Astrocyte (in vitro differentiated cells and primary cell): ENCODE results near the gene AFM.

Source experiments
- EZH2 ChIP-seq: IDR thresholded peaks from 2 replicates; pipeline ENCODE4 v1.6.1; 2012; ENCODE audit warnings: mild to moderate bottlenecking, low read length, inconsistent platforms; ENCODE audit not compliant: insufficient read depth
- TF ChIP-seq, protein P1 (sequence below): IDR thresholded peaks from 2 replicates; pipeline ENCODE4 v1.5.1; 2011; ENCODE audit warnings: low read depth, mild to moderate bottlenecking, inconsistent platforms, low read length, moderate library complexity; ENCODE audit not compliant: insufficient read depth

GRCh38 chr4:73487233-73487632, 5.7 kb downstream of the AFM start:
- TF ChIP-seq, protein P1, sequence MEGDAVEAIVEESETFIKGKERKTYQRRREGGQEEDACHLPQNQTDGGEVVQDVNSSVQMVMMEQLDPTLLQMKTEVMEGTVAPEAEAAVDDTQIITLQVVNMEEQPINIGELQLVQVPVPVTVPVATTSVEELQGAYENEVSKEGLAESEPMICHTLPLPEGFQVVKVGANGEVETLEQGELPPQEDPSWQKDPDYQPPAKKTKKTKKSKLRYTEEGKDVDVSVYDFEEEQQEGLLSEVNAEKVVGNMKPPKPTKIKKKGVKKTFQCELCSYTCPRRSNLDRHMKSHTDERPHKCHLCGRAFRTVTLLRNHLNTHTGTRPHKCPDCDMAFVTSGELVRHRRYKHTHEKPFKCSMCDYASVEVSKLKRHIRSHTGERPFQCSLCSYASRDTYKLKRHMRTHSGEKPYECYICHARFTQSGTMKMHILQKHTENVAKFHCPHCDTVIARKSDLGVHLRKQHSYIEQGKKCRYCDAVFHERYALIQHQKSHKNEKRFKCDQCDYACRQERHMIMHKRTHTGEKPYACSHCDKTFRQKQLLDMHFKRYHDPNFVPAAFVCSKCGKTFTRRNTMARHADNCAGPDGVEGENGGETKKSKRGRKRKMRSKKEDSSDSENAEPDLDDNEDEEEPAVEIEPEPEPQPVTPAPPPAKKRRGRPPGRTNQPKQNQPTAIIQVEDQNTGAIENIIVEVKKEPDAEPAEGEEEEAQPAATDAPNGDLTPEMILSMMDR: no peak
- no peak for TF ChIP-seq EZH2
